Kidney (tissue), 14 donors: Measurements from ENCODE around the gene CZIB. TPM values are rescaled to one million over a fixed set of nuclear protein-coding genes. Genes with fewer than 3 reads are reported as not detected.
A peak's percentile ranks its signal among the peaks of the same experiment; 100 is the strongest.

Experiments
- DNase-seq, 5 donors: peaks; one replicate each; pipeline ENCODE4 v3.0.0-alpha.2; 2013 to 2020
- FAIRE-seq: peaks from 2 replicates; lab custom pipeline; 2012; peaks lifted over from hg19 to GRCh38; lab: Jason Lieb, UNC
- H3K27ac ChIP-seq, 2 donors: one replicate each; pipeline ENCODE4 v1.7.0; 2013; ENCODE audit warnings: low read depth in 2 of 2, low read length in 2 of 2, inconsistent platforms in 1 of 2
- H3K27me3 ChIP-seq: one replicate; pipeline ENCODE4 v1.7.1; 2013; ENCODE audit warnings: low read length, inconsistent platforms; ENCODE audit not compliant: control insufficient read depth, insufficient read depth
- H3K36me3 ChIP-seq, 3 donors: one replicate each; pipeline versions ENCODE4 v1.7.0 to v1.7.1; 2013; ENCODE audit warnings: low read length in 3 of 3, control low read depth in 1 of 3, inconsistent platforms in 1 of 3; ENCODE audit not compliant: insufficient read depth in 3 of 3, control insufficient read depth in 2 of 3
- H3K4me1 ChIP-seq, 3 donors: one replicate each; pipeline versions ENCODE4 v1.7.0 to v1.7.1; 2013; ENCODE audit warnings: low read length in 3 of 3, inconsistent platforms in 1 of 3, low read depth in 1 of 3; ENCODE audit not compliant: control insufficient read depth in 2 of 3, insufficient read depth in 2 of 3
- H3K4me3 ChIP-seq, 3 donors: one replicate each; pipeline versions ENCODE4 v1.7.0 to v1.8.1; 2013; ENCODE audit warnings: low read length in 3 of 3, control low read depth in 1 of 3, inconsistent platforms in 1 of 3
- H3K9ac ChIP-seq, 3 donors: one replicate each; pipeline versions ENCODE4 v1.7.0 to v1.7.1; 2013; ENCODE audit warnings: low read length in 3 of 3, control low read depth in 1 of 3, inconsistent platforms in 1 of 3
- H3K9me3 ChIP-seq, 3 donors: one replicate each; pipeline versions ENCODE4 v1.7.0 to v1.7.1; 2013; ENCODE audit warnings: low read length in 3 of 3, control low read depth in 1 of 3, inconsistent platforms in 1 of 3; ENCODE audit not compliant: control insufficient read depth in 2 of 3, insufficient read depth in 1 of 3
- CTCF ChIP-seq: IDR thresholded peaks from 3 replicates; pipeline ENCODE4 v1.5.1; 2012; ENCODE audit warnings: mild to moderate bottlenecking, moderate library complexity, borderline replicate concordance; ENCODE audit not compliant: insufficient read depth; ENCODE audit errors: extremely low read depth
- intact Hi-C: fragments of 100-400 bp; cut with DNase I; formaldehyde crosslinking; loops from one replicate; pipeline ENCODE4 v1.11.1; 2022
- polyA plus RNA-seq: library from polyadenylated mRNA; stranded (reverse); fragments of 350-450 nt; fragmentation: Illumina TruSeq; extraction: RNeasy Lipid Tissue Mini Kit (QIAGEN cat#74804); gene quantifications from one replicate; pipeline ENCODE4 v1.2.3, GENCODE V29; 2014; ENCODE audit warnings: low read depth, low replicate concordance; ENCODE audit not compliant: insufficient read depth
- total RNA-seq: library from RNA; stranded (reverse); fragmentation: NEBNext Ultra II Directional; extraction: Animal tissue kit (Norgen Biotek cat#: 25700); gene quantifications from one replicate; pipeline ENCODE4 v1.2.1, GENCODE V29; 2021
- donor health status: control.
- donor health status: control.
- donor health status: control.
- donor health status: control.
- donor health status: control.
- donor health status: DM: yes; HTN: yes; CAD: no.
- donor health status: Normal renal cell carcinoma (clear cell type).

Gene CZIB
- total and polyA plus RNA-seq, 2 donors from 2014 or later = 54.1 to 76.5 TPM

- no peak for TF ChIP-seq CTCF
- Histone ChIP-seq H3K9ac (peak overlapping the region; percentile 26 to 98 (median 75)), H3K27me3 (no peaks in the 10 kb centered on the region), H3K9me3 (no peaks in the 10 kb centered on the region), H3K4me3 (peak overlapping the region; percentile 50 to 95 (median 94)), H3K36me3 (peaks cover 0 to 5% (median 4%) of the 10 kb centered on the region in 3 donors), H3K4me1 (peaks cover 0 to 16% (median 9%) of the 10 kb centered on the region in 3 donors), H3K27ac (peak overlapping the region; percentile 14 to 97)
- FAIRE-seq = no peak
- DNase-seq = peak in 2 of 5 donors; percentile 13 to 51
- intact Hi-C loops = no loop called here
These were observed 24.4 kb downstream of the CZIB start for GRCh38 chr1:53196017-53196484.

DNA sequence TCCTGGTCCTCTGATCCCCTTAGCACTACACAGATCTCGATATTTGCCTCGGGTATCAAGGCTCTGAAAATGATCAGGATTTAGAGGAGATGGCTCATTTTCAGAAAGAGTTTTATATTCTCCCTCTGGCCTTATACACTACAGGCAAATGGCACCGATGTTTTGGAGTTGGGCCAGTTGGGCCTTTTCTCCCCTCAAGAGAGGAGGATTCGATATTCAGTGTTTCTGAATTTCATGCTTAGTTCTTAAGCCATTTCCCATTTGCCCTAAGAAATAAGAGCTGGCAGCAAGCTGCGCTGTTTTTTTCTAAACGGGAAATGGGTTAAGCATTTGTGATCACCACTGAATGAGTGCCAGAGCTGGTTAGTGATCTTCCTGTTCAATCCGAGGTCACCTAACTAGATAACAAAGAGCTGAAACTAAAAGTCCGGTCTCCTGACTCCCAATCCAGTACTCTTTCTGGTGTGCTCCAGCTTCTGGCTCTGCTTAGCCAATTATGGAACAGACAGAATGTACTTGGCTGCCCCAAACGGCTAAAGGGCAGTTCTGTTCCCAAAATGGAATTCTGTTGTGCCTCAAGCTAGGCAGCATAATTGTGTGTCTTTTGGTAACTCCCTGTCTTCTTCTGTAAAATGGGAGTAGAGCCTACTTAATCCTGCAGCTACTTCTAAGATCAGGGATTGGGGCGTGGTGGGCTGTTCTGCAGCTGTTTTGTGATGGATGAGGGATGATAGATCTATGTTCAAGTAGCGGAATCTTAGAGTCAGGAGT is 25.0 kb downstream of the CZIB start:
- Histone ChIP-seq H3K36me3 (no peaks in the 10 kb centered on the region), H3K9me3 (no peaks in the 10 kb centered on the region), H3K4me3 (peak overlapping the region in 2 of 3 donors; percentile 21 to 94), H3K27me3 (no peaks in the 10 kb centered on the region), H3K9ac (no peak overlapping the region), H3K27ac (peak overlapping the region; percentile 8 to 97), H3K4me1 (peaks cover 0 to 18% (median 9%) of the 10 kb centered on the region in 3 donors)
- intact Hi-C loops = no loop called here
- DNase-seq (no peak), FAIRE-seq (no peak)
- no peak for TF ChIP-seq CTCF

DNA sequence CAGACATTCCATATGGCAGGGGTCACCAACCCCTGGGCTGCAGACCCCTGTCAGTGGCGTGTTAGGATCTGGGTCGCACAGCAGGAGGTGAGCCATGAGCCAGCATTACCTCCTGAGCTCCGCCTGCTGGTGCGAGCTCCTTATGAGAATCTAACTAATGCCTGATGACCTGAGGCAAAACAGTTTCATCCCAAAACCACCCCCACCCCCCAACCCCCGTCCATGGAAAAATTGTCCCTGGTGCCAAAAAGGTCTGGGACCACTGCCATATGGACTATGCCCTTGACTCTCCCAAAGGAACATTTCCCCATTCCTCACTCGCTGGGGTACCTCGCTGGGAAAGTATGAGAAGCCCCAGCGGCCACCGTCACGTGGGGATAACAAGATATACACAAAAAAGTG is 30.2 kb downstream of the CZIB start:
- H3K4me3 ChIP-seq = no peak overlapping the region
- DNase-seq = no peak
- TF ChIP-seq CTCF = peak; percentile 6
- intact Hi-C loops = no loop called here
- H3K9me3 ChIP-seq = no peaks in the 10 kb centered on the region
- H3K9ac ChIP-seq = no peak overlapping the region
- H3K27ac ChIP-seq = peak overlapping the region in 1 of 2 donors; percentile 23
- no peak for FAIRE-seq
- H3K27me3 ChIP-seq = no peaks in the 10 kb centered on the region
- no peaks in the 10 kb centered on the region for H3K36me3 ChIP-seq
- peaks cover 0 to 2% (median 0%) of the 10 kb centered on the region in 3 donors for H3K4me1 ChIP-seq
